CD4-positive, CD25-positive, alpha-beta regulatory T cell (primary cell): ENCODE results near the gene NKX2-8. TPM values are rescaled to one million over a fixed set of nuclear protein-coding genes. Genes with fewer than 3 reads are reported as not detected.

Source experiments
- ATAC-seq, 2 donors: fragments of 150-1000 bp; cut with Tn5 transposase; one replicate each; pipeline ENCODE4 v1.10.0; 2021; ENCODE audit warnings: low read depth in 2 of 2, moderate number of reproducible peaks in 2 of 2, moderate library complexity in 1 of 2
- DNase-seq, 3 donors: peaks; one replicate each; pipeline versions ENCODE4 v3.0.0 to v3.0.0-alpha.2; 2012 to 2022; ENCODE audit warnings: mixed read lengths in 1 of 3
- H3K27ac ChIP-seq: one replicate; pipeline ENCODE4 v1.7.0; 2013; ENCODE audit warnings: mild to moderate bottlenecking, low read length; ENCODE audit not compliant: insufficient read depth, poor library complexity, severe bottlenecking
- H3K27me3 ChIP-seq: one replicate; pipeline ENCODE4 v1.7.0; 2013; ENCODE audit warnings: low read length; ENCODE audit not compliant: control insufficient read depth, insufficient read depth
- H3K36me3 ChIP-seq: one replicate; pipeline ENCODE4 v1.7.0; 2013; ENCODE audit warnings: mild to moderate bottlenecking, low read length, moderate library complexity; ENCODE audit not compliant: control insufficient read depth, insufficient read depth
- H3K4me1 ChIP-seq: 2 replicates; pipeline ENCODE4 v1.7.0; 2013; ENCODE audit warnings: mild to moderate bottlenecking, low read length; ENCODE audit not compliant: insufficient read depth, control insufficient read depth, poor library complexity, severe bottlenecking
- H3K4me3 ChIP-seq: one replicate; pipeline ENCODE4 v1.7.0; 2013; ENCODE audit warnings: low read depth, mild to moderate bottlenecking, low read length, moderate library complexity
- H3K9me3 ChIP-seq, 2 experiments: 1 replicate in 1 of 2; 2 replicates in 1 of 2; pipeline ENCODE4 v1.7.0; 2013; ENCODE audit warnings: low read length in 2 of 2, mild to moderate bottlenecking in 1 of 2, moderate library complexity in 1 of 2; ENCODE audit not compliant: control insufficient read depth in 2 of 2
- H3K27ac Mint-ChIP-seq, 3 donors: one replicate each; pipeline ENCODE4 v1.8.0; 2020 to 2022; ENCODE audit warnings: mild to moderate bottlenecking in 3 of 3, mixed read lengths in 3 of 3, moderate library complexity in 2 of 3
- H3K27me3 Mint-ChIP-seq: one replicate; pipeline ENCODE4 v1.8.0; 2022; ENCODE audit warnings: mild to moderate bottlenecking, mixed read lengths
- H3K36me3 Mint-ChIP-seq: one replicate; pipeline ENCODE4 v1.8.0; 2020; ENCODE audit warnings: mixed read lengths
- H3K4me1 Mint-ChIP-seq, 4 donors: one replicate each; pipeline ENCODE4 v1.8.0; 2020 to 2022; ENCODE audit warnings: mixed read lengths in 4 of 4, mild to moderate bottlenecking in 1 of 4
- H3K4me3 Mint-ChIP-seq, 4 donors: one replicate each; pipeline ENCODE4 v1.8.0; 2020 to 2022; ENCODE audit warnings: mild to moderate bottlenecking in 4 of 4, mixed read lengths in 4 of 4, moderate library complexity in 3 of 4
- H3K9me3 Mint-ChIP-seq, 7 donors: one replicate each; pipeline ENCODE4 v1.8.0; 2020 to 2022; ENCODE audit warnings: mixed read lengths in 7 of 7, mild to moderate bottlenecking in 3 of 7, moderate library complexity in 2 of 7
- polyA plus RNA-seq, 4 donors: library from polyadenylated mRNA; unstranded; fragments of 300-500 nt; fragmentation: Illumina TruSeq; gene quantifications; one replicate each; pipeline ENCODE4 v1.2.3, GENCODE V29; 2021
- total RNA-seq: library from RNA; stranded (reverse); gene quantifications from one replicate; pipeline ENCODE4 v1.2.3, GENCODE V29; 2022

NKX2-8 gene
- total and polyA plus RNA-seq, 5 donors from 2014 or later, result not detected

GRCh38 chr14:36617824-36618223 lies 35.4 kb upstream of the NKX2-8 start:
- H3K4me3 ChIP-seq, result no peak overlapping the region
- Mint-ChIP-seq H3K4me1 (no peaks in the 10 kb centered on the region), H3K9me3 (peaks cover 0 to 6% (median under 1%) of the 10 kb centered on the region in 7 donors), H3K36me3 (no peaks in the 10 kb centered on the region), H3K27ac (no peak overlapping the region), H3K4me3 (no peak overlapping the region), H3K27me3 (peaks cover 4% of the 10 kb centered on the region)
- no peaks in the 10 kb centered on the region for H3K9me3 ChIP-seq
- H3K4me1 ChIP-seq, result no peaks in the 10 kb centered on the region
- no peak overlapping the region for H3K27ac ChIP-seq
- ATAC-seq, result no peak
- no peaks in the 10 kb centered on the region for H3K27me3 ChIP-seq
- DNase-seq, result no peak
- no peaks in the 10 kb centered on the region for H3K36me3 ChIP-seq

- H3K9me3 ChIP-seq, result no peaks in the 10 kb centered on the region
- Mint-ChIP-seq H3K27ac (no peak overlapping the region), H3K4me1 (no peaks in the 10 kb centered on the region), H3K4me3 (no peak overlapping the region), H3K36me3 (no peaks in the 10 kb centered on the region), H3K9me3 (peaks cover 0 to 4% (median 0%) of the 10 kb centered on the region in 7 donors), H3K27me3 (peaks cover 4% of the 10 kb centered on the region)
- ATAC-seq, result no peak
- H3K4me3 ChIP-seq, result no peak overlapping the region
- no peaks in the 10 kb centered on the region for H3K4me1 ChIP-seq
- peaks cover 2% of the 10 kb centered on the region for H3K27me3 ChIP-seq
- H3K27ac ChIP-seq, result no peak overlapping the region
- H3K36me3 ChIP-seq, result no peaks in the 10 kb centered on the region
- DNase-seq, result no peak
These were observed 23.1 kb upstream of the NKX2-8 start for GRCh38 chr14:36605506-36605857.

GRCh38 chr14:36604757-36605505 lies 22.5 kb upstream of the NKX2-8 start:
- H3K27ac Mint-ChIP-seq, result no peak overlapping the region
- peaks cover 2% of the 10 kb centered on the region for H3K27me3 ChIP-seq
- H3K27me3 Mint-ChIP-seq, result peaks cover 4% of the 10 kb centered on the region

GRCh38 chr14:36600431-36600830 lies 18.0 kb upstream of the NKX2-8 start:
- DNase-seq (no peak), ATAC-seq (no peak)
- Histone ChIP-seq H3K4me3 (no peak overlapping the region), H3K36me3 (no peaks in the 10 kb centered on the region), H3K9me3 (no peaks in the 10 kb centered on the region), H3K4me1 (no peaks in the 10 kb centered on the region), H3K27me3 (no peaks in the 10 kb centered on the region), H3K27ac (no peak overlapping the region)
- Mint-ChIP-seq H3K9me3 (peaks cover 0 to 2% (median 0%) of the 10 kb centered on the region in 7 donors), H3K27ac (no peak overlapping the region), H3K4me1 (no peaks in the 10 kb centered on the region), H3K27me3 (peaks cover 19% of the 10 kb centered on the region), H3K36me3 (no peaks in the 10 kb centered on the region), H3K4me3 (no peak overlapping the region)

More at GRCh38 chr14:36604757-36605505, 22.5 kb upstream of the NKX2-8 start:
- Histone ChIP-seq H3K36me3 (no peaks in the 10 kb centered on the region), H3K27ac (no peak overlapping the region), H3K4me3 (no peak overlapping the region), H3K4me1 (no peaks in the 10 kb centered on the region), H3K9me3 (no peaks in the 10 kb centered on the region)
- no peak for ATAC-seq
- Mint-ChIP-seq H3K4me1 (no peaks in the 10 kb centered on the region), H3K36me3 (no peaks in the 10 kb centered on the region), H3K9me3 (peaks cover 0 to 4% (median 0%) of the 10 kb centered on the region in 7 donors), H3K4me3 (no peak overlapping the region)
- peak in 2 of 3 donors; percentile 3 to 62 for DNase-seq

GRCh38 chr14:36591482-36591881 lies 9.1 kb upstream of the NKX2-8 start:
- H3K9me3 Mint-ChIP-seq, result peaks cover 0 to 2% (median 0%) of the 10 kb centered on the region in 7 donors
- peaks cover 55% of the 10 kb centered on the region for H3K27me3 Mint-ChIP-seq
- no peaks in the 10 kb centered on the region for H3K4me1 ChIP-seq
- H3K27ac Mint-ChIP-seq, result no peak overlapping the region
- no peaks in the 10 kb centered on the region for H3K4me1 Mint-ChIP-seq
- no peaks in the 10 kb centered on the region for H3K36me3 Mint-ChIP-seq
- DNase-seq, result no peak
- no peaks in the 10 kb centered on the region for H3K9me3 ChIP-seq
- no peaks in the 10 kb centered on the region for H3K36me3 ChIP-seq
- no peak for ATAC-seq
- peaks cover 30% of the 10 kb centered on the region for H3K27me3 ChIP-seq
- no peak overlapping the region for H3K4me3 Mint-ChIP-seq
- H3K4me3 ChIP-seq, result no peak overlapping the region
- no peak overlapping the region for H3K27ac ChIP-seq

GRCh38 chr14:36588788-36589187 lies 6.4 kb upstream of the NKX2-8 start:
- Mint-ChIP-seq H3K27me3 (peaks cover 72% of the 10 kb centered on the region), H3K9me3 (peaks cover 0 to 2% (median 0%) of the 10 kb centered on the region in 7 donors), H3K27ac (no peak overlapping the region), H3K36me3 (no peaks in the 10 kb centered on the region), H3K4me1 (peaks cover 0 to 2% (median 0%) of the 10 kb centered on the region in 4 donors), H3K4me3 (no peak overlapping the region)
- Histone ChIP-seq H3K4me1 (no peaks in the 10 kb centered on the region), H3K4me3 (no peak overlapping the region), H3K27ac (no peak overlapping the region), H3K9me3 (no peaks in the 10 kb centered on the region), H3K36me3 (no peaks in the 10 kb centered on the region), H3K27me3 (peaks cover 43% of the 10 kb centered on the region)
- no peak for ATAC-seq
- DNase-seq, result no peak

GRCh38 chr14:36588119-36588518 lies 5.7 kb upstream of the NKX2-8 start:
- H3K27me3 Mint-ChIP-seq, result peaks cover 73% of the 10 kb centered on the region
- no peaks in the 10 kb centered on the region for H3K36me3 ChIP-seq
- no peak overlapping the region for H3K27ac ChIP-seq
- H3K9me3 Mint-ChIP-seq, result peaks cover 0 to 2% (median 0%) of the 10 kb centered on the region in 7 donors
- no peak overlapping the region for H3K27ac Mint-ChIP-seq
- peaks cover 39% of the 10 kb centered on the region for H3K27me3 ChIP-seq
- no peak overlapping the region for H3K4me3 Mint-ChIP-seq
- ATAC-seq (no peak), DNase-seq (no peak)
- H3K9me3 ChIP-seq, result no peaks in the 10 kb centered on the region
- no peaks in the 10 kb centered on the region for H3K4me1 ChIP-seq
- no peak overlapping the region for H3K4me3 ChIP-seq
- H3K4me1 Mint-ChIP-seq, result peaks cover 0 to 2% (median 0%) of the 10 kb centered on the region in 4 donors
- no peaks in the 10 kb centered on the region for H3K36me3 Mint-ChIP-seq

- peaks cover 75% of the 10 kb centered on the region for H3K27me3 Mint-ChIP-seq
- peaks cover 28% of the 10 kb centered on the region for H3K27me3 ChIP-seq
- ATAC-seq, result no peak
- no peaks in the 10 kb centered on the region for H3K36me3 ChIP-seq
- H3K9me3 Mint-ChIP-seq, result peaks cover 0 to 2% (median 0%) of the 10 kb centered on the region in 7 donors
- H3K4me3 ChIP-seq, result no peak overlapping the region
- no peaks in the 10 kb centered on the region for H3K4me1 ChIP-seq
- H3K36me3 Mint-ChIP-seq, result no peaks in the 10 kb centered on the region
- no peak overlapping the region for H3K27ac ChIP-seq
- no peak overlapping the region for H3K27ac Mint-ChIP-seq
- no peak overlapping the region for H3K4me3 Mint-ChIP-seq
- no peak for DNase-seq
- H3K4me1 Mint-ChIP-seq, result peaks cover 0 to 2% (median 0%) of the 10 kb centered on the region in 4 donors
- no peaks in the 10 kb centered on the region for H3K9me3 ChIP-seq
These were observed 2.7 kb upstream of the NKX2-8 start for GRCh38 chr14:36585100-36585499.
